ENCODE data around the gene TEX53. TPM values are rescaled to one million over a fixed set of nuclear protein-coding genes. Genes with fewer than 3 reads are reported as not detected.

TEX53 gene
- total RNA-seq, 1 experiment from 2014 or later, result not detected

- BruUV-seq (replicated peaks), result no TSS peak
- H3K4me1 ChIP-seq (ENCODE audit: control insufficient read depth in 1 of 2, insufficient read depth in 2 of 2, low read length in 2 of 2), result peaks cover 0 to 7% of the 10 kb centered on the region in 2 experiments; a peak in 2 of 4 replicates
- CTCF ChIA-PET, result no interaction called here
- H3K4me2 ChIP-seq (ENCODE audit: low read length), result no peak overlapping the region
- DNase-seq (ENCODE audit: low read depth, low spot score), result no peak
- H3K79me2 ChIP-seq (ENCODE audit: insufficient read depth, low read length), result no peaks in the 10 kb centered on the region
- no peak for ATAC-seq
- H4K20me1 ChIP-seq (ENCODE audit: insufficient read depth), result no peaks in the 10 kb centered on the region
- RAD21 ChIA-PET (ENCODE audit: low non-redundant PET in 1 of 2, low total read pairs in 2 of 2, uncharacterized antibody in 2 of 2, unreplicated experiment in 2 of 2), result no interaction called here
- no peak overlapping the region for H3K27ac ChIP-seq (ENCODE audit: low read depth, low read length)
- intact Hi-C loops (cut with micrococcal nuclease), result no loop called here
- no peaks in the 10 kb centered on the region for H3K27me3 ChIP-seq (ENCODE audit: insufficient read depth, low read length)
- H3K9me3 ChIP-seq (ENCODE audit: control insufficient read depth in 1 of 2, insufficient read depth in 1 of 2, low read depth in 1 of 2, low read length in 2 of 2), result no peaks in the 10 kb centered on the region
- H2AFZ ChIP-seq (ENCODE audit: low read depth, low read length, poor library complexity, severe bottlenecking), result no peak overlapping the region
- no peak overlapping the region for H3K9ac ChIP-seq (ENCODE audit: low read length)
- H3K4me3 ChIP-seq (replicated peaks in 1 of 2; ENCODE audit: low read depth in 1 of 2, low read length in 2 of 2), result no peak overlapping the region
- POLR2A ChIA-PET, result no interaction called here
- H3K9me2 ChIP-seq (ENCODE audit: insufficient read depth), result no peaks in the 10 kb centered on the region
- no peak for TF ChIP-seq ZFX (IDR thresholded peaks at IDR 0.05)
- no peak for TF ChIP-seq MAX (IDR thresholded peaks at IDR 0.05)
- TF ChIP-seq CBX3 (IDR thresholded peaks at IDR 0.05; ENCODE audit: low read depth), result no peak
- TF ChIP-seq TCF7L2 (IDR thresholded peaks at IDR 0.05; ENCODE audit: borderline replicate concordance, extremely low read depth, insufficient read depth, insufficient read length), result no peak
- TF ChIP-seq RAD21 (IDR thresholded peaks at IDR 0.05; ENCODE audit: low read depth), result no peak
- no peak for TF ChIP-seq SRF (IDR thresholded peaks at IDR 0.05; ENCODE audit: low read depth)
- TF ChIP-seq ATF3 (IDR thresholded peaks at IDR 0.05), result no peak
- TF ChIP-seq ZBTB33 (IDR thresholded peaks at IDR 0.05; ENCODE audit: extremely low read depth, insufficient replicate concordance, low read length), result no peak
- TF ChIP-seq ELF1 (IDR thresholded peaks at IDR 0.05; ENCODE audit: borderline replicate concordance, low read depth), result no peak
- TF ChIP-seq EZH2 (IDR thresholded peaks at IDR 0.05), result no peak
- no peak for TF ChIP-seq EZH2phosphoT487 (IDR thresholded peaks at IDR 0.05; ENCODE audit: borderline replicate concordance)
- no peak for TF ChIP-seq EGR1 (IDR thresholded peaks at IDR 0.05; ENCODE audit: low read depth)
- TF ChIP-seq YY1 (IDR thresholded peaks at IDR 0.05; ENCODE audit: extremely low read depth, insufficient replicate concordance, low read depth, low read length), result no peak
- TF ChIP-seq FOSL1 (IDR thresholded peaks at IDR 0.05; ENCODE audit: low read depth), result no peak
- TF ChIP-seq SIN3A (IDR thresholded peaks at IDR 0.05; ENCODE audit: low read depth), result no peak
- TF ChIP-seq JUND (IDR thresholded peaks at IDR 0.05), result no peak
- TF ChIP-seq POLR2A (IDR thresholded peaks at IDR 0.05; ENCODE audit: borderline replicate concordance, extremely low read depth, insufficient read depth, insufficient read length), result no peak
- no peak for TF ChIP-seq REST (IDR thresholded peaks at IDR 0.05; ENCODE audit: low read depth)
- H3K36me3 ChIP-seq (ENCODE audit: control insufficient read depth in 1 of 2, insufficient read depth in 2 of 2, low read length in 2 of 2), result peaks cover 0 to 3% of the 10 kb centered on the region in 2 experiments; a peak in 1 of 4 replicates
These were observed 31.1 kb downstream of the TEX53 start for GRCh38 chr9:114626415-114627020.
